K562 (cell line): ENCODE data around the gene ABHD16A. TPM values are rescaled to one million over a fixed set of nuclear protein-coding genes. Genes with fewer than 3 reads are reported as not detected.

Experiments used
- BMI1 ChIP-seq: fragments of 150-350 bp; IDR thresholded peaks from 2 replicates; pipeline ENCODE4 v1.6.1; 2014; ENCODE audit warnings: low read length
- BRCA1 ChIP-seq, 2 experiments: fragments of 450-650 bp in 1 of 2; sonication (generic) in 1 of 2; formaldehyde crosslinking in 1 of 2; IDR thresholded peaks; 2 replicates each; pipeline versions ENCODE4 v1.5.0 to v1.6.1; 2017 to 2020; ENCODE audit warnings: mild to moderate bottlenecking in 1 of 2, missing genetic modification reagents in 1 of 2
- CBFA2T2 ChIP-seq: fragments of 450-650 bp; conservative IDR thresholded peaks from 2 replicates; pipeline ENCODE4 v1.6.1; 2017; ENCODE audit warnings: mild to moderate bottlenecking
- CBX8 ChIP-seq: fragments of 200-600 bp; sonication (generic); IDR thresholded peaks from 2 replicates; pipeline ENCODE4 v1.6.1; 2012; ENCODE audit warnings: borderline replicate concordance, mixed run types, low read depth, mild to moderate bottlenecking, moderate library complexity, mixed read lengths, low read length, control low read depth, inconsistent platforms; ENCODE audit not compliant: poor library complexity, severe bottlenecking; ENCODE audit errors: extremely low read depth
- CHD2 ChIP-seq: IDR thresholded peaks from 2 replicates; pipeline ENCODE4 v1.6.1; 2011; ENCODE audit warnings: low read depth, low read length
- ETV6 ChIP-seq, 3 experiments: fragments of 150-350 bp in 1 of 3; sonication (generic) in 1 of 3; formaldehyde crosslinking in 1 of 3; IDR thresholded peaks; 2 replicates each; pipeline versions ENCODE4 v1.6.1 to v1.8.0; 2014 to 2022; ENCODE audit warnings: borderline replicate concordance in 2 of 3, low read depth in 2 of 3, antibody characterized with exemption in 1 of 3, low read length in 1 of 3, mild to moderate bottlenecking in 1 of 3, missing genetic modification reagents in 1 of 3
- FOS ChIP-seq: IDR thresholded peaks from 3 replicates; pipeline ENCODE4 v1.6.1; 2011; ENCODE audit not compliant: insufficient read length; ENCODE audit errors: extremely low read depth
- GTF2E2 ChIP-seq: fragments of 200-800 bp; sonication (Bioruptor generic); IDR thresholded peaks from 2 replicates; pipeline ENCODE4 v1.6.1; 2016; ENCODE audit warnings: missing genetic modification characterization, missing compliant biosample characterization
- SMAD2 ChIP-seq: fragments of 150-350 bp; IDR thresholded peaks from 2 replicates; pipeline ENCODE4 v1.6.1; 2014; ENCODE audit warnings: low read depth, mild to moderate bottlenecking, low read length
- polyA plus RNA-seq, 8 experiments: library from polyadenylated mRNA; depleted of rRNA in 4 of 8; stranded (reverse) in 5 of 8; unstranded in 3 of 8; fragments of >200 nt; fragmentation: Nextera tagmentation in 2 of 8; fragmentation: Illumina TruSeq in 1 of 8; extraction: Ambion mirVana in 2 of 8; extraction: Trizol in 1 of 8; gene quantifications; 2 replicates each; pipeline versions ENCODE4 v1.2.1 to v1.2.3, GENCODE V29; 2011 to 2014; ENCODE audit warnings: inconsistent platforms in 1 of 8, missing spikeins in 1 of 8
- total RNA-seq, 7 experiments: library from RNA; depleted of rRNA in 6 of 7; stranded (reverse); fragments of >200 nt in 6 of 7; fragmentation: Illumina TruSeq in 2 of 7; extraction: Trizol in 2 of 7; gene quantifications; 2 replicates each; pipeline versions ENCODE4 v1.2.1 to v1.2.3, GENCODE V29; 2011 to 2021; ENCODE audit warnings: low replicate concordance in 1 of 7
- TF ChIP-seq, protein P1 (sequence below): sonication (generic); formaldehyde crosslinking; IDR thresholded peaks from 2 replicates; pipeline ENCODE4 v1.8.0; 2022; ENCODE audit warnings: mild to moderate bottlenecking, low read depth, missing genetic modification reagents
- TF ChIP-seq, protein P2 (sequence below), 2 experiments: fragments of 450-650 bp; IDR thresholded peaks; 2 replicates each; pipeline ENCODE4 v1.6.1; 2018; ENCODE audit warnings: mild to moderate bottlenecking in 2 of 2, low read depth in 1 of 2; ENCODE audit not compliant: partially characterized antibody in 2 of 2
- TF ChIP-seq, protein P3 (sequence below): fragments of 250-450 bp; sonication (Bioruptor Pico); IDR thresholded peaks from 2 replicates; pipeline ENCODE4 v1.6.1; 2021; ENCODE audit warnings: mild to moderate bottlenecking
- TF ChIP-seq, protein P4 (sequence below): sonication (generic); formaldehyde crosslinking; IDR thresholded peaks from 2 replicates; pipeline ENCODE4 v1.8.0; 2022; ENCODE audit warnings: missing genetic modification reagents, mild to moderate bottlenecking, moderate library complexity, borderline replicate concordance
- TF ChIP-seq, protein P5 (sequence below): fragments of 450-650 bp; IDR thresholded peaks from 2 replicates; pipeline ENCODE4 v1.6.1; 2017; ENCODE audit warnings: antibody characterized with exemption, mild to moderate bottlenecking

The ABHD16A gene
- total and polyA plus RNA-seq, 9 of the 15 experiments (the other 6 are each of a cell fraction or from before 2014, with no cell fraction given) = 25.8 to 120 (median 81.6) TPM

DNA sequence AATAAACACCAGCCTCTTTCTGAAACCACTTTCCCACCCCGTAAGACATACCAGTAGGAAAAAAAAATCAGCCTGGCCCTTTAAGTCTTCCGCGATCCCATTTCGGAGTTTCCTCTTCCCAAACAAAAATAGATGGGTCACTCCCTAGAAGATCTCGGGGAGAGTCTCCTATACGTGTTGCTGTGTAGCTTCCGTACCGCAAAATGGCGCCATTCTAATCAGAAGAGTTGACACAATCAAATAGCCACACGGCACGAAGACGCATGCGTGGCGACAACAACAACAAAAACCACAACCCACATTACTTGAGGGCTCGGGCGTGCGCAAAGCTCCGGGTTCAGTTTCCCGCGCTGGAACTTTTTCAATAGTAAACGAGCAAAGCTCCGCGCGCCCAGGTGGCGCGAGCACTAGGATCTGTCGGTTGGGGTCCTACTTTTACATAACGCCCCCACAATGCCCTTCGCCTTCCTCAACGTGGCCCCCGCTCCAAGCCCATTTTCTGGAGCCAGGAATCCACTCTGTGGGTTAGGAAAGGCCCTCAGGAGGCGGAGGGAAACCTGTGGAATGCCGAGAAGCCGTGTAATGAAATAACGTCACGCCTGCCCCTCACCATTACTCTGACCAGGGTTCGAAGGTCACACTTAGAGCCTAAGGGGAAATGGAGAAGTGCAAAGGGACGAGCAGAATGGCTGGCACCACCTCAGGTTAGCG lies 38.2 kb downstream of the ABHD16A start, which contains the start of gene GPANK1 (continued):
- TF ChIP-seq, protein P1, sequence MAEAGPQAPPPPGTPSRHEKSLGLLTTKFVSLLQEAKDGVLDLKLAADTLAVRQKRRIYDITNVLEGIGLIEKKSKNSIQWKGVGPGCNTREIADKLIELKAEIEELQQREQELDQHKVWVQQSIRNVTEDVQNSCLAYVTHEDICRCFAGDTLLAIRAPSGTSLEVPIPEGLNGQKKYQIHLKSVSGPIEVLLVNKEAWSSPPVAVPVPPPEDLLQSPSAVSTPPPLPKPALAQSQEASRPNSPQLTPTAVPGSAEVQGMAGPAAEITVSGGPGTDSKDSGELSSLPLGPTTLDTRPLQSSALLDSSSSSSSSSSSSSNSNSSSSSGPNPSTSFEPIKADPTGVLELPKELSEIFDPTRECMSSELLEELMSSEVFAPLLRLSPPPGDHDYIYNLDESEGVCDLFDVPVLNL = peak; percentile 91
- TF ChIP-seq ETV6 (IDR thresholded peaks at IDR 0.05; ENCODE audit: borderline replicate concordance in 1 of 2, low read depth in 2 of 2, low read length in 1 of 2) = no peak
- 0 out of 2 replicates have a peak, but pooled peaks have one; percentile 28 for TF ChIP-seq ETV6 (CRISPR knock-in tag; IDR thresholded peaks at IDR 0.05; ENCODE audit: borderline replicate concordance)
- no peak for TF ChIP-seq BMI1
- TF ChIP-seq BRCA1 (IDR thresholded peaks at IDR 0.05) = no peak
- TF ChIP-seq BRCA1 (CRISPR knock-in tag; IDR thresholded peaks at IDR 0.05) = no peak
- TF ChIP-seq, protein P2, sequence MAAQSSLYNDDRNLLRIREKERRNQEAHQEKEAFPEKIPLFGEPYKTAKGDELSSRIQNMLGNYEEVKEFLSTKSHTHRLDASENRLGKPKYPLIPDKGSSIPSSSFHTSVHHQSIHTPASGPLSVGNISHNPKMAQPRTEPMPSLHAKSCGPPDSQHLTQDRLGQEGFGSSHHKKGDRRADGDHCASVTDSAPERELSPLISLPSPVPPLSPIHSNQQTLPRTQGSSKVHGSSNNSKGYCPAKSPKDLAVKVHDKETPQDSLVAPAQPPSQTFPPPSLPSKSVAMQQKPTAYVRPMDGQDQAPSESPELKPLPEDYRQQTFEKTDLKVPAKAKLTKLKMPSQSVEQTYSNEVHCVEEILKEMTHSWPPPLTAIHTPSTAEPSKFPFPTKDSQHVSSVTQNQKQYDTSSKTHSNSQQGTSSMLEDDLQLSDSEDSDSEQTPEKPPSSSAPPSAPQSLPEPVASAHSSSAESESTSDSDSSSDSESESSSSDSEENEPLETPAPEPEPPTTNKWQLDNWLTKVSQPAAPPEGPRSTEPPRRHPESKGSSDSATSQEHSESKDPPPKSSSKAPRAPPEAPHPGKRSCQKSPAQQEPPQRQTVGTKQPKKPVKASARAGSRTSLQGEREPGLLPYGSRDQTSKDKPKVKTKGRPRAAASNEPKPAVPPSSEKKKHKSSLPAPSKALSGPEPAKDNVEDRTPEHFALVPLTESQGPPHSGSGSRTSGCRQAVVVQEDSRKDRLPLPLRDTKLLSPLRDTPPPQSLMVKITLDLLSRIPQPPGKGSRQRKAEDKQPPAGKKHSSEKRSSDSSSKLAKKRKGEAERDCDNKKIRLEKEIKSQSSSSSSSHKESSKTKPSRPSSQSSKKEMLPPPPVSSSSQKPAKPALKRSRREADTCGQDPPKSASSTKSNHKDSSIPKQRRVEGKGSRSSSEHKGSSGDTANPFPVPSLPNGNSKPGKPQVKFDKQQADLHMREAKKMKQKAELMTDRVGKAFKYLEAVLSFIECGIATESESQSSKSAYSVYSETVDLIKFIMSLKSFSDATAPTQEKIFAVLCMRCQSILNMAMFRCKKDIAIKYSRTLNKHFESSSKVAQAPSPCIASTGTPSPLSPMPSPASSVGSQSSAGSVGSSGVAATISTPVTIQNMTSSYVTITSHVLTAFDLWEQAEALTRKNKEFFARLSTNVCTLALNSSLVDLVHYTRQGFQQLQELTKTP (IDR thresholded peaks at IDR 0.05; ENCODE audit: low read depth in 1 of 2, partially characterized antibody in 2 of 2) = peak; percentile 42 to 81
- TF ChIP-seq CBFA2T2 = no peak
- TF ChIP-seq, protein P3, sequence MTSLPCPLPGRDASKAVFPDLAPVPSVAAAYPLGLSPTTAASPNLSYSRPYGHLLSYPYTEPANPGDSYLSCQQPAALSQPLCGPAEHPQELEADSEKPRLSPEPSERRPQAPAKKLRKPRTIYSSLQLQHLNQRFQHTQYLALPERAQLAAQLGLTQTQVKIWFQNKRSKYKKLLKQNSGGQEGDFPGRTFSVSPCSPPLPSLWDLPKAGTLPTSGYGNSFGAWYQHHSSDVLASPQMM (CRISPR knock-in tag) = no peak
- TF ChIP-seq CBX8 = no peak
- TF ChIP-seq SMAD2 = 0 out of 2 replicates have a peak, but pooled peaks have one; percentile 5
- TF ChIP-seq FOS = no peak
- TF ChIP-seq, protein P4, sequence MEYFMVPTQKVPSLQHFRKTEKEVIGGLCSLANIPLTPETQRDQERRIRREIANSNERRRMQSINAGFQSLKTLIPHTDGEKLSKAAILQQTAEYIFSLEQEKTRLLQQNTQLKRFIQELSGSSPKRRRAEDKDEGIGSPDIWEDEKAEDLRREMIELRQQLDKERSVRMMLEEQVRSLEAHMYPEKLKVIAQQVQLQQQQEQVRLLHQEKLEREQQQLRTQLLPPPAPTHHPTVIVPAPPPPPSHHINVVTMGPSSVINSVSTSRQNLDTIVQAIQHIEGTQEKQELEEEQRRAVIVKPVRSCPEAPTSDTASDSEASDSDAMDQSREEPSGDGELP = peak; percentile 89
- TF ChIP-seq, protein P5, sequence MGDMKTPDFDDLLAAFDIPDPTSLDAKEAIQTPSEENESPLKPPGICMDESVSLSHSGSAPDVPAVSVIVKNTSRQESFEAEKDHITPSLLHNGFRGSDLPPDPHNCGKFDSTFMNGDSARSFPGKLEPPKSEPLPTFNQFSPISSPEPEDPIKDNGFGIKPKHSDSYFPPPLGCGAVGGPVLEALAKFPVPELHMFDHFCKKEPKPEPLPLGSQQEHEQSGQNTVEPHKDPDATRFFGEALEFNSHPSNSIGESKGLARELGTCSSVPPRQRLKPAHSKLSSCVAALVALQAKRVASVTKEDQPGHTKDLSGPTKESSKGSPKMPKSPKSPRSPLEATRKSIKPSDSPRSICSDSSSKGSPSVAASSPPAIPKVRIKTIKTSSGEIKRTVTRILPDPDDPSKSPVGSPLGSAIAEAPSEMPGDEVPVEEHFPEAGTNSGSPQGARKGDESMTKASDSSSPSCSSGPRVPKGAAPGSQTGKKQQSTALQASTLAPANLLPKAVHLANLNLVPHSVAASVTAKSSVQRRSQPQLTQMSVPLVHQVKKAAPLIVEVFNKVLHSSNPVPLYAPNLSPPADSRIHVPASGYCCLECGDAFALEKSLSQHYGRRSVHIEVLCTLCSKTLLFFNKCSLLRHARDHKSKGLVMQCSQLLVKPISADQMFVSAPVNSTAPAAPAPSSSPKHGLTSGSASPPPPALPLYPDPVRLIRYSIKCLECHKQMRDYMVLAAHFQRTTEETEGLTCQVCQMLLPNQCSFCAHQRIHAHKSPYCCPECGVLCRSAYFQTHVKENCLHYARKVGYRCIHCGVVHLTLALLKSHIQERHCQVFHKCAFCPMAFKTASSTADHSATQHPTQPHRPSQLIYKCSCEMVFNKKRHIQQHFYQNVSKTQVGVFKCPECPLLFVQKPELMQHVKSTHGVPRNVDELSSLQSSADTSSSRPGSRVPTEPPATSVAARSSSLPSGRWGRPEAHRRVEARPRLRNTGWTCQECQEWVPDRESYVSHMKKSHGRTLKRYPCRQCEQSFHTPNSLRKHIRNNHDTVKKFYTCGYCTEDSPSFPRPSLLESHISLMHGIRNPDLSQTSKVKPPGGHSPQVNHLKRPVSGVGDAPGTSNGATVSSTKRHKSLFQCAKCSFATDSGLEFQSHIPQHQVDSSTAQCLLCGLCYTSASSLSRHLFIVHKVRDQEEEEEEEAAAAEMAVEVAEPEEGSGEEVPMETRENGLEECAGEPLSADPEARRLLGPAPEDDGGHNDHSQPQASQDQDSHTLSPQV = no peak
- no peak for TF ChIP-seq GTF2E2
- peak; percentile 20; the same call in 1 of the 2 replicates for TF ChIP-seq CHD2
